Measurements from ENCODE around the gene S100A14.

DNA sequence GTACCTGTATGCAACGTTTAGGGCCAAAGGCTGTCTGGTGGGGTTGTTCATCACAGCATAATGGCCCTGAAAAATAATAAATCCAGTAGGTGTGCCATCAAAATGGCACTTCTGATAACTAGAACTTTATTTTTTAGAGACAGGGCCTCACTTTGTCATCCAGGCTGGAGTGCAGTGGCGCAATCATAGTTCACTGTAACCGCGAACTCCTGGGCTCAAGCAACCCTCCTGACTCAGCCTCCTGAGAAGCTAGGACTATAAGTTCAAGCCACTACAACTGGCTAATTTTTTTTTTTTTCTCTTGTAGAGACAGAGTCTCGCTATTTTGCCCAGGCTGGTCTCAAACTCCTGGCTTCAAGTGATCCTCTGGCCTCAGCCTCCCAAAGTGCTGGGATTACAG, 47.1 kb upstream of the S100A14 start:
- TF ChIP-seq, protein P1, sequence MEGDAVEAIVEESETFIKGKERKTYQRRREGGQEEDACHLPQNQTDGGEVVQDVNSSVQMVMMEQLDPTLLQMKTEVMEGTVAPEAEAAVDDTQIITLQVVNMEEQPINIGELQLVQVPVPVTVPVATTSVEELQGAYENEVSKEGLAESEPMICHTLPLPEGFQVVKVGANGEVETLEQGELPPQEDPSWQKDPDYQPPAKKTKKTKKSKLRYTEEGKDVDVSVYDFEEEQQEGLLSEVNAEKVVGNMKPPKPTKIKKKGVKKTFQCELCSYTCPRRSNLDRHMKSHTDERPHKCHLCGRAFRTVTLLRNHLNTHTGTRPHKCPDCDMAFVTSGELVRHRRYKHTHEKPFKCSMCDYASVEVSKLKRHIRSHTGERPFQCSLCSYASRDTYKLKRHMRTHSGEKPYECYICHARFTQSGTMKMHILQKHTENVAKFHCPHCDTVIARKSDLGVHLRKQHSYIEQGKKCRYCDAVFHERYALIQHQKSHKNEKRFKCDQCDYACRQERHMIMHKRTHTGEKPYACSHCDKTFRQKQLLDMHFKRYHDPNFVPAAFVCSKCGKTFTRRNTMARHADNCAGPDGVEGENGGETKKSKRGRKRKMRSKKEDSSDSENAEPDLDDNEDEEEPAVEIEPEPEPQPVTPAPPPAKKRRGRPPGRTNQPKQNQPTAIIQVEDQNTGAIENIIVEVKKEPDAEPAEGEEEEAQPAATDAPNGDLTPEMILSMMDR (IDR thresholded peaks at IDR 0.05; ENCODE audit: low read depth, low read length), result no peak
- no peak for TF ChIP-seq EZH2phosphoT487 (IDR thresholded peaks at IDR 0.05; ENCODE audit: low read depth)
